ENCODE data around the gene TASOR2.

DNA sequence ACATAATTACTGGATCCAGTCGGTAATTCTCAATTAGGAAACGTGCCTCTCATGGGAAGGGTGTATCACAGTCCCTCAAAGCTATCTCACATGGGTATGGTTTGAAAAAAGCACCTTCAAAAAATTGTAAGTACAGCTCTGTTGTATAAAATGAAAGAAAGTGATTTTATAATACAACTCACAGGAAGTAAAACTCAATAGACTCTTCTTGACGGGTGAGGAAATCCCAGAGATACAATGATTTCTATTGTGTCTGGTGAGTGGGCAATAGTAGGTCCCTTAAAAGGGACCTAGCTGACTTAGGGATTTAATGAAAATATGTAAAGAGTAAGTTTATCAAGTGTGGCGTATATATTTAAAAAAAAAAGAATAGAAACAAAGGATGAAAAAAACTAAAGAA, 27.0 kb downstream of the TASOR2 start:
- TF ChIP-seq, protein P1, sequence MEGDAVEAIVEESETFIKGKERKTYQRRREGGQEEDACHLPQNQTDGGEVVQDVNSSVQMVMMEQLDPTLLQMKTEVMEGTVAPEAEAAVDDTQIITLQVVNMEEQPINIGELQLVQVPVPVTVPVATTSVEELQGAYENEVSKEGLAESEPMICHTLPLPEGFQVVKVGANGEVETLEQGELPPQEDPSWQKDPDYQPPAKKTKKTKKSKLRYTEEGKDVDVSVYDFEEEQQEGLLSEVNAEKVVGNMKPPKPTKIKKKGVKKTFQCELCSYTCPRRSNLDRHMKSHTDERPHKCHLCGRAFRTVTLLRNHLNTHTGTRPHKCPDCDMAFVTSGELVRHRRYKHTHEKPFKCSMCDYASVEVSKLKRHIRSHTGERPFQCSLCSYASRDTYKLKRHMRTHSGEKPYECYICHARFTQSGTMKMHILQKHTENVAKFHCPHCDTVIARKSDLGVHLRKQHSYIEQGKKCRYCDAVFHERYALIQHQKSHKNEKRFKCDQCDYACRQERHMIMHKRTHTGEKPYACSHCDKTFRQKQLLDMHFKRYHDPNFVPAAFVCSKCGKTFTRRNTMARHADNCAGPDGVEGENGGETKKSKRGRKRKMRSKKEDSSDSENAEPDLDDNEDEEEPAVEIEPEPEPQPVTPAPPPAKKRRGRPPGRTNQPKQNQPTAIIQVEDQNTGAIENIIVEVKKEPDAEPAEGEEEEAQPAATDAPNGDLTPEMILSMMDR (IDR thresholded peaks at IDR 0.05 in 8 of 11, conservative IDR thresholded peaks at IDR 0.05 in 3 of 11): no peak
- TF ChIP-seq POLR2A (IDR thresholded peaks at IDR 0.05): no peak

Measured in spleen (tissue), 7 donors.